Adrenal gland (tissue), 12 donors: ENCODE measurements around the gene TPM1. TPM values are rescaled to one million over a fixed set of nuclear protein-coding genes. Genes with fewer than 3 reads are reported as not detected.

Experiments used
- DNase-seq, 7 donors: peaks; one replicate each; pipeline ENCODE4 v3.0.0-alpha.2; 2019 to 2020
- H3K27ac ChIP-seq, 5 donors: fragments of 200-600 bp; sonication (generic) in 4 of 5; 1 replicate in 3 of 5; 2 replicates in 2 of 5; pipeline versions ENCODE4 v1.5.1 to v1.8.0; 2016 to 2020; ENCODE audit warnings: mild to moderate bottlenecking in 1 of 5
- H3K27me3 ChIP-seq: fragments of 200-600 bp; 2 replicates; pipeline ENCODE4 v1.8.0; 2021
- H3K36me3 ChIP-seq, 2 donors: fragments of 200-600 bp; replicated peaks in 1 of 2; 1 replicate in 1 of 2; 2 replicates in 1 of 2; pipeline versions ENCODE4 v1.5.1 to v1.8.0; 2018 to 2022
- H3K4me1 ChIP-seq, 2 donors: fragments of 200-600 bp; replicated peaks in 1 of 2; 1 replicate in 1 of 2; 2 replicates in 1 of 2; pipeline versions ENCODE4 v1.5.1 to v1.8.0; 2018 to 2021
- H3K4me3 ChIP-seq, 4 donors: fragments of 200-600 bp; sonication (generic) in 3 of 4; one replicate each; pipeline ENCODE4 v1.5.1; 2016 to 2018
- H3K9me3 ChIP-seq, 3 donors: fragments of 200-600 bp; sonication (generic) in 1 of 3; replicated peaks in 1 of 3; 1 replicate in 2 of 3; 2 replicates in 1 of 3; pipeline versions ENCODE4 v1.5.1 to v1.8.0; 2016 to 2021
- CTCF ChIP-seq, 6 experiments: fragments of 450-650 bp in 4 of 6; fragments of 200-600 bp in 2 of 6; sonication (generic) in 1 of 6; IDR thresholded peaks; 1 replicate in 5 of 6; 2 replicates in 1 of 6; pipeline versions ENCODE4 v1.5.1 to v1.8.0; 2016 to 2021; ENCODE audit warnings: antibody characterized with exemption in 6 of 6, mild to moderate bottlenecking in 2 of 6, moderate library complexity in 1 of 6
- POLR2A ChIP-seq, 2 donors: fragments of 450-650 bp; IDR thresholded peaks; one replicate each; pipeline ENCODE4 v1.6.1; 2017; ENCODE audit warnings: antibody characterized with exemption in 2 of 2, mild to moderate bottlenecking in 2 of 2, moderate library complexity in 1 of 2
- WGBS, 4 donors: extraction: QIAGEN DNeasy Blood & Tissue Kit in 2 of 4; methylation state at CpG; one replicate each; pipeline versions ENCODE4 v1.1.5 to v1.1.7; 2013 to 2017; 5-methylcytosine and 5-hydroxymethylcytosine counted together
- intact Hi-C, 2 donors: fragments of 100-400 bp; cut with DNase I; formaldehyde crosslinking; loops; one replicate each; pipeline versions ENCODE4 v1.14.1 to v1.15.0; 2022 to 2023
- polyA plus RNA-seq, 3 donors: library from polyadenylated mRNA; stranded (reverse); fragments of 200-250 nt in 2 of 3; fragments of 350-450 nt in 1 of 3; fragmentation: Illumina TruSeq in 1 of 3; extraction: RNeasy Lipid Tissue Mini Kit (QIAGEN cat#74804) in 1 of 3; gene quantifications; one replicate each; pipeline ENCODE4 v1.2.3, GENCODE V29; 2013 to 2014
- total RNA-seq, 9 donors: library from RNA; depleted of rRNA in 4 of 9; stranded (reverse); fragments of >200 nt in 4 of 9; fragments of 120-200 nt in 1 of 9; fragmentation: NEBNext Ultra II Directional in 1 of 9; extraction: Animal tissue kit (Norgen Biotek cat#: 25700) in 1 of 9; gene quantifications; one replicate each; pipeline versions ENCODE4 v1.1.0 to v1.2.4, GENCODE V29; 2013 to 2023
- donor health status: healthy with polysubstance abuse.
- donor health status: Bipolar disorder and iron deficiency.
- donor health status: DM: yes; HTN: yes; CAD: no.
- donor health status: DM: no; HTN: no; CAD: no.
- donor health status: DM: no; HTN: no; CAD: no.
- donor health status: DM: yes; HTN: yes; CAD: no.

The TPM1 gene
- total and polyA plus RNA-seq, 12 donors = 81.8 to 246 (median 167) TPM

GRCh38 chr15:63038926-63039673 lies 3.4 kb upstream of the TPM1 start:
- Histone ChIP-seq H3K4me3 (no peak overlapping the region), H3K27me3 (peaks cover 13% of the 10 kb centered on the region), H3K9me3 (no peaks in the 10 kb centered on the region), H3K36me3 (no peaks in the 10 kb centered on the region), H3K4me1 (peaks cover 12 to 14% of the 10 kb centered on the region in 2 donors), H3K27ac (no peak overlapping the region)
- intact Hi-C loops = no loop called here
- TF ChIP-seq CTCF (IDR thresholded peaks at IDR 0.05) (no peak), POLR2A (IDR thresholded peaks at IDR 0.05) (no peak)
- DNase-seq = no peak
- 87 to 91% (median 90%) methylated on average over 5 of the region's 5 CpGs for WGBS, 4 donors

DNA sequence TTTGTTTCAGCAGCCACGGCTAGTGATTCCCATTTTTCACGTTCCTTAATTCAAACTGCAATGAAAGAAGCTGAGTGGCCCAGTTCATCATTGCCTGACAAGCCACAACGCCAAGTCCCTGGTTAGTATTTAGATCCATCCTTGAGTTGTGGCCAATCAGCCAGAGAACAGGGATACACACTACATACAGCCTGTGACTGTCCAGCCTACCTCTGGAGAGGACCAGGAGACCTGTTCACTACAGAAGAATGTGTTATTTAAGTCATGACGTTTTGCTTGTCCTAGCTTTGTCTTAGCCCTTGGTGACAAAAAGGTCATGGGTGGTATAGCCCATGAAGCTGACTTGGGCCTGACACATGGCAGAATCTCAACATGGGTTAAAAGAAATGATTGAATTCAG lies 2.7 kb upstream of the TPM1 start:
- H3K36me3 ChIP-seq = no peaks in the 10 kb centered on the region
- peaks cover 13 to 15% of the 10 kb centered on the region in 2 donors for H3K4me1 ChIP-seq
- H3K27ac ChIP-seq = no peak overlapping the region
- no peak overlapping the region for H3K4me3 ChIP-seq
- DNase-seq = peak in 1 of 7 donors; percentile 35
- 71 to 84% (median 81%) methylated on average over 4 of the region's 4 CpGs for WGBS, 4 donors
- TF ChIP-seq POLR2A (IDR thresholded peaks at IDR 0.05) (no peak), CTCF (IDR thresholded peaks at IDR 0.05) (no peak)
- peaks cover 13% of the 10 kb centered on the region for H3K27me3 ChIP-seq
- no peaks in the 10 kb centered on the region for H3K9me3 ChIP-seq
- intact Hi-C loops = loop anchor here in 1 of 2 donors (10.0 kb wide), 1 partner anchor 255 kb away; no protein-coding TSS in a partner anchor

GRCh38 chr15:63040509-63040908 lies 2.0 kb upstream of the TPM1 start:
- Histone ChIP-seq H3K4me1 (peaks cover 13 to 15% of the 10 kb centered on the region in 2 donors), H3K27me3 (peaks cover 13% of the 10 kb centered on the region)

More at GRCh38 chr15:63040509-63040908, 2.0 kb upstream of the TPM1 start:
- Histone ChIP-seq H3K36me3 (no peaks in the 10 kb centered on the region), H3K4me3 (no peak overlapping the region), H3K27ac (no peak overlapping the region), H3K9me3 (no peaks in the 10 kb centered on the region)
- intact Hi-C loops = loop anchor here in 1 of 2 donors (10.0 kb wide), 1 partner anchor 256 kb away; no protein-coding TSS in a partner anchor
- TF ChIP-seq CTCF (IDR thresholded peaks at IDR 0.05) (no peak), POLR2A (IDR thresholded peaks at IDR 0.05) (no peak)
- WGBS, 4 donors = 89 to 94% (median 90%) methylated on average over 6 of the region's 6 CpGs
- DNase-seq = peak in 1 of 7 donors; percentile 20
